Astrocyte (in vitro differentiated cells and primary cell): ENCODE measurements around the gene CASK.

ENCODE experiments used
- EZH2 ChIP-seq: IDR thresholded peaks from 2 replicates; pipeline ENCODE4 v1.6.1; 2012; ENCODE audit warnings: mild to moderate bottlenecking, low read length, inconsistent platforms; ENCODE audit not compliant: insufficient read depth
- TF ChIP-seq, protein P1 (sequence below): IDR thresholded peaks from 2 replicates; pipeline ENCODE4 v1.5.1; 2011; ENCODE audit warnings: low read depth, mild to moderate bottlenecking, inconsistent platforms, low read length, moderate library complexity; ENCODE audit not compliant: insufficient read depth

DNA sequence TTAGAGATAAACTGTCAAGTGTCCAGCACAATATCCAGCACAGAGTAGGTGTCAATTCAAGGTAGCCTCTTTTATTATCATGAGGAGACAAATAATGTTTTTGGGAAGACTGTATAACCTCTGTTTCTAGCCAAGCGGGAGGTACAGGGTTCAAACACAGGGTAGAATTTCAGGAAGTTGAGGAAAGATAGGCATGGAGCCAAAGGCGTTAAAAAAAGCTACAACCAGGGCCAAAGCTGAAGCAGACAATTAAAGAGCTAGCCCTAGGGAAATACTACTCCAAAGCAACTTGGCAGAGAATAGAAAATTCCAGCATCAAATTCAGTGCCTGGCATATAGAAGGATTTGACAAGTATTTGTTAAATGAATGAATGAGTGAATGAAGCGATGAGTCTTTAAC lies 40.0 kb upstream of the CASK start:
- TF ChIP-seq, protein P1, sequence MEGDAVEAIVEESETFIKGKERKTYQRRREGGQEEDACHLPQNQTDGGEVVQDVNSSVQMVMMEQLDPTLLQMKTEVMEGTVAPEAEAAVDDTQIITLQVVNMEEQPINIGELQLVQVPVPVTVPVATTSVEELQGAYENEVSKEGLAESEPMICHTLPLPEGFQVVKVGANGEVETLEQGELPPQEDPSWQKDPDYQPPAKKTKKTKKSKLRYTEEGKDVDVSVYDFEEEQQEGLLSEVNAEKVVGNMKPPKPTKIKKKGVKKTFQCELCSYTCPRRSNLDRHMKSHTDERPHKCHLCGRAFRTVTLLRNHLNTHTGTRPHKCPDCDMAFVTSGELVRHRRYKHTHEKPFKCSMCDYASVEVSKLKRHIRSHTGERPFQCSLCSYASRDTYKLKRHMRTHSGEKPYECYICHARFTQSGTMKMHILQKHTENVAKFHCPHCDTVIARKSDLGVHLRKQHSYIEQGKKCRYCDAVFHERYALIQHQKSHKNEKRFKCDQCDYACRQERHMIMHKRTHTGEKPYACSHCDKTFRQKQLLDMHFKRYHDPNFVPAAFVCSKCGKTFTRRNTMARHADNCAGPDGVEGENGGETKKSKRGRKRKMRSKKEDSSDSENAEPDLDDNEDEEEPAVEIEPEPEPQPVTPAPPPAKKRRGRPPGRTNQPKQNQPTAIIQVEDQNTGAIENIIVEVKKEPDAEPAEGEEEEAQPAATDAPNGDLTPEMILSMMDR = no peak
- no peak for TF ChIP-seq EZH2
